ENCODE results near the gene SYT6.

DNA sequence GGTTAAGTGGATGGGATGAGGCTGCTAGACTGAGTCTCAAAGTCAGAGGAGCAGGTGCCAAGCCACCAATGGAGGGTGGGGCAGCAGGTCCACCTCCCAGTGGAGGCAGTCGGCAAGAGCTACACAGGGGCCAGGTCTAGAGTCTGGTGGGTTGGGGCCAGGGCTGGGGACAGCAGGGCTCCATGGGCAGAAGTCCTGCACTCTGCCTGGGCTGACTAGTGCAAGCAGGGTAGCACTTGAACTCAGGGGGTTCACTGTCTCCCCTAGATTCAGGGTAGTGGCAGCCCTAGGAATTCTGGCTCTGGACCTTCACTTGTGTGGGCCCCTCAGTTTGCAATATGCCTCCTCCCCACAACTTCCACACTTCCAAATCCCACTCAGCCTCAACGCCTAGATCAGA lies 66.2 kb downstream of the SYT6 start:
- TF ChIP-seq, protein P1, sequence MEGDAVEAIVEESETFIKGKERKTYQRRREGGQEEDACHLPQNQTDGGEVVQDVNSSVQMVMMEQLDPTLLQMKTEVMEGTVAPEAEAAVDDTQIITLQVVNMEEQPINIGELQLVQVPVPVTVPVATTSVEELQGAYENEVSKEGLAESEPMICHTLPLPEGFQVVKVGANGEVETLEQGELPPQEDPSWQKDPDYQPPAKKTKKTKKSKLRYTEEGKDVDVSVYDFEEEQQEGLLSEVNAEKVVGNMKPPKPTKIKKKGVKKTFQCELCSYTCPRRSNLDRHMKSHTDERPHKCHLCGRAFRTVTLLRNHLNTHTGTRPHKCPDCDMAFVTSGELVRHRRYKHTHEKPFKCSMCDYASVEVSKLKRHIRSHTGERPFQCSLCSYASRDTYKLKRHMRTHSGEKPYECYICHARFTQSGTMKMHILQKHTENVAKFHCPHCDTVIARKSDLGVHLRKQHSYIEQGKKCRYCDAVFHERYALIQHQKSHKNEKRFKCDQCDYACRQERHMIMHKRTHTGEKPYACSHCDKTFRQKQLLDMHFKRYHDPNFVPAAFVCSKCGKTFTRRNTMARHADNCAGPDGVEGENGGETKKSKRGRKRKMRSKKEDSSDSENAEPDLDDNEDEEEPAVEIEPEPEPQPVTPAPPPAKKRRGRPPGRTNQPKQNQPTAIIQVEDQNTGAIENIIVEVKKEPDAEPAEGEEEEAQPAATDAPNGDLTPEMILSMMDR (IDR thresholded peaks at IDR 0.05) = no peak
- TF ChIP-seq EP300 (IDR thresholded peaks at IDR 0.05) (no peak), POLR2A (IDR thresholded peaks at IDR 0.05) (no peak)
